Type B pancreatic cell (in vitro differentiated cells): ENCODE results near the gene ZDHHC19. TPM values are rescaled to one million over a fixed set of nuclear protein-coding genes. Genes with fewer than 3 reads are reported as not detected.

Experiments
- DNase-seq: peaks from one replicate; pipeline ENCODE4 v3.0.0; 2021; ENCODE audit warnings: mixed read lengths; ENCODE audit not compliant: unreplicated experiment; ENCODE audit errors: extremely low spot score
- H3K27ac Mint-ChIP-seq: 2 replicates; pipeline ENCODE4 v1.8.0; 2021; ENCODE audit warnings: mild to moderate bottlenecking, mixed read lengths
- H3K27me3 Mint-ChIP-seq: 2 replicates; pipeline ENCODE4 v1.8.0; 2021; ENCODE audit warnings: mixed read lengths
- H3K36me3 Mint-ChIP-seq: 2 replicates; pipeline ENCODE4 v1.8.0; 2021; ENCODE audit warnings: mixed read lengths
- H3K4me1 Mint-ChIP-seq: one replicate; pipeline ENCODE4 v1.8.0; 2021; ENCODE audit warnings: mixed read lengths; ENCODE audit not compliant: unreplicated experiment
- H3K4me3 Mint-ChIP-seq: 2 replicates; pipeline ENCODE4 v1.8.0; 2021; ENCODE audit warnings: mild to moderate bottlenecking, mixed read lengths
- H3K9me3 Mint-ChIP-seq: 2 replicates; pipeline ENCODE4 v1.8.0; 2021; ENCODE audit warnings: mixed read lengths
- CTCF ChIP-seq: fragments of 200-600 bp; sonication (generic); conservative IDR thresholded peaks from 2 replicates; pipeline ENCODE4 v1.5.0; 2021; ENCODE audit warnings: antibody characterized with exemption, mild to moderate bottlenecking
- total RNA-seq: library from RNA; stranded (reverse); gene quantifications from 2 replicates; pipeline ENCODE4 v1.2.1, GENCODE V29; 2021; ENCODE audit warnings: low replicate concordance

The ZDHHC19 gene
- total RNA-seq, 1 donor from 2014 or later: 0.85 TPM

DNA sequence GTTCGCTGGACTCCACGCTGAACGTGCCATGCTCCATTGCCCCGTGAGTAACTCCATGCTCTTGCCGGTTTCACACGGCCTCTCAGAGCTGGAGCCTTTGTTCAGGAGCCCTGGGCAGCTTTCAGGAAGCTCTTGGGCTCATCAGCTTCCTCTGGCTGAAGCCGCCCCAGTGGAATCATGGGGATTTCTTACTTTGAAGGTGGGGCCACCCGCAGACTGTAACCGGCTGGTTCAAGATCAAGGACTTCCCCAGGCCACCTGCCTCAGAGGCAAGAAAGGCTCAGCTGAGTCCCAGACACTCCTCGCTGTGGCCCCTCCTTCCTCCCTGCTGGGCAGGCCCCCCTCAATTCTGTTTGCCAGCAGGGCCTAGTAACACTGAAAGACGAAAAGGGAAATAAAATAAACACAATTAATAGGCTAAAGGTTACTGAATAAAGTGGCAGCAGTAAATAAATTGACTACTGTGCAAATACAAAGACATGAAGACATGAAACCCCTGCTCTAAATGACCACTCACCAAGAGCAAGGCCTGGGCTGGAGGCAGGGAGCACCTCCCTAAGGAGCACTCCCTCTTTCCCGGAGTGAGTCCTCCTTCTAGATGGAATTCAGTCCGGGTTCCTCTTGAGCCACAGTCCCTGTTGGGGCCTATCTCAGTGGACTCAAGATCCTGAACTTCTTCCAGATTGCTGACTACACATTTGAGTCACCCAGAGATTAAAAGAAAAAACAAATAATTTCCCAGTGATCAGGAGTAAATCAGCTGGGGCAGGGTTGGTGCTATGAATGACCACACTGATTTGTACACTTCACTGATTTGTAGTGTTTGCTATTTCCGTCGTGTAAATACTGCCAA, 51.0 kb downstream of the ZDHHC19 start:
- Mint-ChIP-seq H3K4me3 (no peak overlapping the region), H3K27ac (peak overlapping the region; percentile 70), H3K36me3 (no peaks in the 10 kb centered on the region), H3K4me1 (peaks cover 13% of the 10 kb centered on the region), H3K9me3 (no peaks in the 10 kb centered on the region), H3K27me3 (peaks cover 8% of the 10 kb centered on the region)
- no peak for TF ChIP-seq CTCF
- DNase-seq: no peak

- H3K9me3 Mint-ChIP-seq: no peaks in the 10 kb centered on the region
- peaks cover 13% of the 10 kb centered on the region for H3K4me1 Mint-ChIP-seq
- peaks cover 8% of the 10 kb centered on the region for H3K27me3 Mint-ChIP-seq
- no peak for TF ChIP-seq CTCF
- no peak for DNase-seq
- H3K36me3 Mint-ChIP-seq: no peaks in the 10 kb centered on the region
- H3K4me3 Mint-ChIP-seq: no peak overlapping the region
- H3K27ac Mint-ChIP-seq: peak overlapping the region; percentile 70
These were observed 51.7 kb downstream of the ZDHHC19 start for GRCh38 chr3:196159526-196159925.

- H3K27me3 Mint-ChIP-seq: peaks cover 18% of the 10 kb centered on the region
- H3K4me3 Mint-ChIP-seq: no peak overlapping the region
- H3K4me1 Mint-ChIP-seq: peaks cover 13% of the 10 kb centered on the region
- DNase-seq: no peak
- H3K36me3 Mint-ChIP-seq: no peaks in the 10 kb centered on the region
- no peak for TF ChIP-seq CTCF
- no peak overlapping the region for H3K27ac Mint-ChIP-seq
- H3K9me3 Mint-ChIP-seq: no peaks in the 10 kb centered on the region
These were observed 55.0 kb downstream of the ZDHHC19 start for GRCh38 chr3:196156160-196156559.

DNA sequence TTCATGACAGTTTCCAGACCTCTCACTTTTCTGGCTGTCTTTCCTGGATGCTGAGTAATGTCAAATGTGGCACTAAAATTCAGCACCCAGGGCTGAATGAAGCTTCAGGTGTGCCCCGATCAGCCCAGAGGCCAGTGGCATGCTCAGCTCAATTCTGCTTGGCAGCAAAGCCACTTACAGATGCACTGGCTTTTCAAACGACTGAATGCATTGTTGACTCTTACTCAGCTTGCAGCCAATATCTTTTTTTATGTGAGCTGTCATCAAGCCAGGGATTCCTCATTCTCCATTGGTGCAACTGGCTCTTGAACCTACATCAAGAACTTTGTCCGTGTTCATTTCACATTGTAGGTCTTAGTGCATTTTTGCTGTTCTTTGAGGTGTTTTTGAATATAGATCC, 60.7 kb downstream of the ZDHHC19 start:
- TF ChIP-seq CTCF: no peak
- Mint-ChIP-seq H3K4me1 (no peaks in the 10 kb centered on the region), H3K27me3 (peaks cover 11% of the 10 kb centered on the region), H3K36me3 (no peaks in the 10 kb centered on the region), H3K4me3 (no peak overlapping the region), H3K9me3 (no peaks in the 10 kb centered on the region), H3K27ac (no peak overlapping the region)
- DNase-seq: no peak

DNA sequence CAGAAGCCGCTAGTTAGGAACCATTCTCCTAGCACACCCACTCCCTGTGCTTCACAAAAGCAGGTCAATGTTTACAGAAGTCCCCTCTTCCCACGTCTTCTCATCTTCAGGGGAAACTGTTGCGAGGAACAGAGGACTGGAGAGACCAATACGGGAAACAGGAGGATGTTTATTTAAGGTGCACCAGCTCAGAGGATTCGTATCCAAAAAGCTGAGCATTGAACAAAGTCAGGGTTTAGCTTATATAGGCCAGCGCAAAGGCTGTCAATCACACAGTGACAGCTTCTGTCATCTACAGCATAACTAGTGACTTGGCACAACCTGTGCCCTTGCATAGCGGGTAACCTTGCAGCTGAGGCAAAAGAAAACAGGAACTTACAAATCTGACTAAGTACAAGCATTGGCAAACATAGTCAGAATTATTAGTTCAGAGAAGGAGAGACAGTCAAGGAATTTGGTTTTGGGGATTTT, 61.3 kb downstream of the ZDHHC19 start:
- Mint-ChIP-seq H3K4me1 (no peaks in the 10 kb centered on the region), H3K36me3 (no peaks in the 10 kb centered on the region), H3K9me3 (no peaks in the 10 kb centered on the region), H3K27me3 (peaks cover 10% of the 10 kb centered on the region), H3K4me3 (no peak overlapping the region), H3K27ac (no peak overlapping the region)
- no peak for DNase-seq
- no peak for TF ChIP-seq CTCF
